ENCODE measurements around the gene PRKCI. TPM values are rescaled to one million over a fixed set of nuclear protein-coding genes. Genes with fewer than 3 reads are reported as not detected.

The PRKCI gene
- total and polyA plus RNA-seq, 4 donors: 3.2 to 12.7 (median 8.7) TPM

DNA sequence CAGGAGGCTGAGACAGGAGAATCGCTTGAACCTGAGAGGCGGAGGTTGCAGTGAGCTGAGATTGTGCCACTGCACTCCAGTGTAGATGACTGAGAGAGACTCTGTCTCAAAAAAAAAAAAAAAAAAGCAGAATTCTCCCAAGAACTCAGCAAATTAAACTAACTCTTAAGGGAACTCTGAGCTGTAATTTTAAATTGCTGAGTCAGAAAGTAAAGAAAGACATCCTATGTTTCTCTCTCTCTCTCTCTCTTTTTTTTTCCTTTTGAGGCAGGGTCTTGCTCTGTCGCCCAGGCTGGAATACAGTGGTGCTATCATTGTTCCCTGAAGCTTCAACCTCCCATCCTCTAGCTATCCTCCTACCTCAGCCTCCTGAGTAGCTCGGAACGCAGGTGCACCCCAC, 20.7 kb upstream of the PRKCI start (continued):
- TF ChIP-seq, protein P1, sequence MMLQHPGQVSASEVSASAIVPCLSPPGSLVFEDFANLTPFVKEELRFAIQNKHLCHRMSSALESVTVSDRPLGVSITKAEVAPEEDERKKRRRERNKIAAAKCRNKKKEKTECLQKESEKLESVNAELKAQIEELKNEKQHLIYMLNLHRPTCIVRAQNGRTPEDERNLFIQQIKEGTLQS (IDR thresholded peaks at IDR 0.05): no peak

DNA sequence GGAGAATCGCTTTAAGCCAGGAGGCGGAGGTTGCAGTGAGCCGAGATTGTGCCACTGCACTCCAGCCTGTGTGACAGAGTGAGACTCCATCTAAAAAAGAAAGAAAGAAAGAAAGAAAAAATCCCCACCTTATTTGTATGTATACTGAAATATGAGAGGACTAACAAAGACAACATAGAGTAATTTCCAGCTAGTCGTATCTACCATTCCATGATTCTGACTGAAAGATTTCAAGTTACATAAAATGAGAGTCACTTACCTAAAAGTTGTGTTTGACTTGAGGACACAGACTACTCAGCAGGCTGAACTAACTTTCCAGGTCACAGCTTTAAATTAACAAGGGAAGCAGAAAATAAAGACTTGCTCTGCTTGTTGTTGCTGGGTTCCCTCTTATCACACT, 18.8 kb upstream of the PRKCI start:
- 68% methylated on average over 4 of the region's 4 CpGs for WGBS
- Histone ChIP-seq H3K9ac (ENCODE audit: low read depth in 1 of 2, low read length in 2 of 2) (no peak overlapping the region), H3K27me3 (ENCODE audit: control insufficient read depth in 4 of 4, insufficient read depth in 4 of 4, low read length in 3 of 4) (no peaks in the 10 kb centered on the region), H3K36me3 (ENCODE audit: control insufficient read depth in 4 of 4, insufficient read depth in 3 of 4, low read depth in 1 of 4, low read length in 3 of 4) (no peaks in the 10 kb centered on the region), H3K4me3 (ENCODE audit: low read depth in 1 of 3, low read length in 3 of 3) (no peak overlapping the region), H3K4me1 (ENCODE audit: control insufficient read depth in 4 of 4, insufficient read depth in 4 of 4, low read length in 3 of 4) (peaks cover 0 to 6% (median 0%) of the 10 kb centered on the region in 4 donors), H3K27ac (ENCODE audit: low read depth in 1 of 2, low read length in 2 of 2) (no peak overlapping the region), H3K9me3 (ENCODE audit: control insufficient read depth in 4 of 4, low read length in 3 of 4) (no peaks in the 10 kb centered on the region)
- DNase-seq (ENCODE audit: low spot score): no peak
- TF ChIP-seq, protein P2, sequence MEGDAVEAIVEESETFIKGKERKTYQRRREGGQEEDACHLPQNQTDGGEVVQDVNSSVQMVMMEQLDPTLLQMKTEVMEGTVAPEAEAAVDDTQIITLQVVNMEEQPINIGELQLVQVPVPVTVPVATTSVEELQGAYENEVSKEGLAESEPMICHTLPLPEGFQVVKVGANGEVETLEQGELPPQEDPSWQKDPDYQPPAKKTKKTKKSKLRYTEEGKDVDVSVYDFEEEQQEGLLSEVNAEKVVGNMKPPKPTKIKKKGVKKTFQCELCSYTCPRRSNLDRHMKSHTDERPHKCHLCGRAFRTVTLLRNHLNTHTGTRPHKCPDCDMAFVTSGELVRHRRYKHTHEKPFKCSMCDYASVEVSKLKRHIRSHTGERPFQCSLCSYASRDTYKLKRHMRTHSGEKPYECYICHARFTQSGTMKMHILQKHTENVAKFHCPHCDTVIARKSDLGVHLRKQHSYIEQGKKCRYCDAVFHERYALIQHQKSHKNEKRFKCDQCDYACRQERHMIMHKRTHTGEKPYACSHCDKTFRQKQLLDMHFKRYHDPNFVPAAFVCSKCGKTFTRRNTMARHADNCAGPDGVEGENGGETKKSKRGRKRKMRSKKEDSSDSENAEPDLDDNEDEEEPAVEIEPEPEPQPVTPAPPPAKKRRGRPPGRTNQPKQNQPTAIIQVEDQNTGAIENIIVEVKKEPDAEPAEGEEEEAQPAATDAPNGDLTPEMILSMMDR (IDR thresholded peaks at IDR 0.05; ENCODE audit: low read depth, low read length, missing input control): no peak
- TF ChIP-seq FOXA1 (IDR thresholded peaks at IDR 0.05) (no peak), FOXA2 (IDR thresholded peaks at IDR 0.05) (no peak), HNF4A (conservative IDR thresholded peaks at IDR 0.05) (no peak), RXRA (IDR thresholded peaks at IDR 0.05) (no peak)

DNA sequence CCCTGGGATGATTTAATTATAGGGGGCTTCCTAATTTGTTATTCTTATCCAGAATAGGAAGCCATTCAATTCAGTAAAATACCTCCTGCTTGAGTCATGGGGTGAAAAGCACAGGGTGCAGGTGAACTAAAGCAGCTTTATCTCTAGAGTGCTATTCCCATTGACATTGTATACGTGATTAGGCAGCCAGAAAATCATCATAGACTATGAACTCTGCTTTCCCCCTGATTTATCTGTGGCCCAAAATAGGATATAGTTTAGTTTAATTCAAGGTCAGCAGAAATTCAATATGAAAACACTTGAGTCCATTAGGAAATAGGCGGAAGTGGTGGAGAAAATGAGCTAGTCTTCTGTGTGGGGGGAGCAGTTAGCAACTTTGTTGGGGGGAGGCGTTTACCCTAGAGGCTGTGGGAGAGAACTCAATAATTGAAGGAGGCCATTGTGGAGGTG, 18.2 kb upstream of the PRKCI start:
- 71% methylated on average over 3 of the region's 3 CpGs for WGBS
- Histone ChIP-seq H3K4me3 (ENCODE audit: low read depth in 1 of 3, low read length in 3 of 3) (no peak overlapping the region), H3K9ac (ENCODE audit: low read depth in 1 of 2, low read length in 2 of 2) (no peak overlapping the region), H3K9me3 (ENCODE audit: control insufficient read depth in 4 of 4, low read length in 3 of 4) (no peaks in the 10 kb centered on the region), H3K4me1 (ENCODE audit: control insufficient read depth in 4 of 4, insufficient read depth in 4 of 4, low read length in 3 of 4) (peaks cover 0 to 6% (median 0%) of the 10 kb centered on the region in 4 donors), H3K36me3 (ENCODE audit: control insufficient read depth in 4 of 4, insufficient read depth in 3 of 4, low read depth in 1 of 4, low read length in 3 of 4) (no peaks in the 10 kb centered on the region), H3K27me3 (ENCODE audit: control insufficient read depth in 4 of 4, insufficient read depth in 4 of 4, low read length in 3 of 4) (no peaks in the 10 kb centered on the region), H3K27ac (ENCODE audit: low read depth in 1 of 2, low read length in 2 of 2) (no peak overlapping the region)
- TF ChIP-seq, protein P3, sequence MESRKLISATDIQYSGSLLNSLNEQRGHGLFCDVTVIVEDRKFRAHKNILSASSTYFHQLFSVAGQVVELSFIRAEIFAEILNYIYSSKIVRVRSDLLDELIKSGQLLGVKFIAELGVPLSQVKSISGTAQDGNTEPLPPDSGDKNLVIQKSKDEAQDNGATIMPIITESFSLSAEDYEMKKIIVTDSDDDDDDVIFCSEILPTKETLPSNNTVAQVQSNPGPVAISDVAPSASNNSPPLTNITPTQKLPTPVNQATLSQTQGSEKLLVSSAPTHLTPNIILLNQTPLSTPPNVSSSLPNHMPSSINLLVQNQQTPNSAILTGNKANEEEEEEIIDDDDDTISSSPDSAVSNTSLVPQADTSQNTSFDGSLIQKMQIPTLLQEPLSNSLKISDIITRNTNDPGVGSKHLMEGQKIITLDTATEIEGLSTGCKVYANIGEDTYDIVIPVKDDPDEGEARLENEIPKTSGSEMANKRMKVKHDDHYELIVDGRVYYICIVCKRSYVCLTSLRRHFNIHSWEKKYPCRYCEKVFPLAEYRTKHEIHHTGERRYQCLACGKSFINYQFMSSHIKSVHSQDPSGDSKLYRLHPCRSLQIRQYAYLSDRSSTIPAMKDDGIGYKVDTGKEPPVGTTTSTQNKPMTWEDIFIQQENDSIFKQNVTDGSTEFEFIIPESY (IDR thresholded peaks at IDR 0.05): no peak
- TF ChIP-seq, protein P4, sequence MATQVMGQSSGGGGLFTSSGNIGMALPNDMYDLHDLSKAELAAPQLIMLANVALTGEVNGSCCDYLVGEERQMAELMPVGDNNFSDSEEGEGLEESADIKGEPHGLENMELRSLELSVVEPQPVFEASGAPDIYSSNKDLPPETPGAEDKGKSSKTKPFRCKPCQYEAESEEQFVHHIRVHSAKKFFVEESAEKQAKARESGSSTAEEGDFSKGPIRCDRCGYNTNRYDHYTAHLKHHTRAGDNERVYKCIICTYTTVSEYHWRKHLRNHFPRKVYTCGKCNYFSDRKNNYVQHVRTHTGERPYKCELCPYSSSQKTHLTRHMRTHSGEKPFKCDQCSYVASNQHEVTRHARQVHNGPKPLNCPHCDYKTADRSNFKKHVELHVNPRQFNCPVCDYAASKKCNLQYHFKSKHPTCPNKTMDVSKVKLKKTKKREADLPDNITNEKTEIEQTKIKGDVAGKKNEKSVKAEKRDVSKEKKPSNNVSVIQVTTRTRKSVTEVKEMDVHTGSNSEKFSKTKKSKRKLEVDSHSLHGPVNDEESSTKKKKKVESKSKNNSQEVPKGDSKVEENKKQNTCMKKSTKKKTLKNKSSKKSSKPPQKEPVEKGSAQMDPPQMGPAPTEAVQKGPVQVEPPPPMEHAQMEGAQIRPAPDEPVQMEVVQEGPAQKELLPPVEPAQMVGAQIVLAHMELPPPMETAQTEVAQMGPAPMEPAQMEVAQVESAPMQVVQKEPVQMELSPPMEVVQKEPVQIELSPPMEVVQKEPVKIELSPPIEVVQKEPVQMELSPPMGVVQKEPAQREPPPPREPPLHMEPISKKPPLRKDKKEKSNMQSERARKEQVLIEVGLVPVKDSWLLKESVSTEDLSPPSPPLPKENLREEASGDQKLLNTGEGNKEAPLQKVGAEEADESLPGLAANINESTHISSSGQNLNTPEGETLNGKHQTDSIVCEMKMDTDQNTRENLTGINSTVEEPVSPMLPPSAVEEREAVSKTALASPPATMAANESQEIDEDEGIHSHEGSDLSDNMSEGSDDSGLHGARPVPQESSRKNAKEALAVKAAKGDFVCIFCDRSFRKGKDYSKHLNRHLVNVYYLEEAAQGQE (IDR thresholded peaks at IDR 0.05): no peak
- peak in 1 of 2 donors; percentile 57 for TF ChIP-seq RXRA (IDR thresholded peaks at IDR 0.05)
- DNase-seq (ENCODE audit: low spot score): no peak
